ENCODE data around the gene TEPSIN. TPM values are rescaled to one million over a fixed set of nuclear protein-coding genes. Genes with fewer than 3 reads are reported as not detected.

Gene TEPSIN
- total RNA-seq, 2 donors from 2014 or later: 30.0 to 45.0 TPM

DNA sequence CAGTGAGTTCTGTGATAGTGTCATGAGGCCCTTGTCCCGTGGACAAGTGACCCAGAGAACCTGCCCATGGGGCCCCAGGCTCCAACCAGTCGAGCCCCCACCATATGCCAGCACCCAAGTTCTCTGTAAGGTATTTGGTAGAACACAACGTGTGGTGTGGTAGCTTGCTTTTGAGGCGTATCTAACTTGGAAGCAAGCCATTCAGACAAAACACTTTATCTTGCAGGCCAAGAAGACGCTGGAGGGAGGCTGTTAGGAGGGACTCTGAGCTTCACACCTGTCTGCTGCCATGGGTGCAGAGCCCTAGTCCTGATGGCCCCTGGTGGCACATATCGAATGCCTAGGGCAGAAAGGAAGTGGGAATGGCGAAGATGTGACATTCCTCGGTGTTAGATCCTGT lies 1.9 kb upstream of the TEPSIN start:
- Histone ChIP-seq H3K4me1 (ENCODE audit: control insufficient read depth, insufficient read depth, low read length) (peaks cover 7% of the 10 kb centered on the region), H3K36me3 (ENCODE audit: control insufficient read depth, insufficient read depth, low read length) (peaks cover 6% of the 10 kb centered on the region), H3K27me3 (ENCODE audit: control insufficient read depth, insufficient read depth, low read length, poor library complexity, severe bottlenecking) (no peaks in the 10 kb centered on the region), H3K27ac (ENCODE audit: low read depth, low read length) (no peak overlapping the region), H3K9ac (ENCODE audit: extremely low read depth, low read length, poor library complexity, severe bottlenecking) (no peak overlapping the region), H3K4me3 (ENCODE audit: low read length) (no peak overlapping the region), H3K9me3 (ENCODE audit: control insufficient read depth, low read length) (no peaks in the 10 kb centered on the region)
- peaks cover 4% of the 10 kb centered on the region for H3K36me3 Mint-ChIP-seq (ENCODE audit: low read depth)
- H3K27me3 Mint-ChIP-seq (ENCODE audit: insufficient read depth): no peaks in the 10 kb centered on the region
- H3K9me3 Mint-ChIP-seq: no peaks in the 10 kb centered on the region
- DNase-seq: no peak
- no peak overlapping the region for H3K27ac Mint-ChIP-seq
- TF ChIP-seq, protein P1, sequence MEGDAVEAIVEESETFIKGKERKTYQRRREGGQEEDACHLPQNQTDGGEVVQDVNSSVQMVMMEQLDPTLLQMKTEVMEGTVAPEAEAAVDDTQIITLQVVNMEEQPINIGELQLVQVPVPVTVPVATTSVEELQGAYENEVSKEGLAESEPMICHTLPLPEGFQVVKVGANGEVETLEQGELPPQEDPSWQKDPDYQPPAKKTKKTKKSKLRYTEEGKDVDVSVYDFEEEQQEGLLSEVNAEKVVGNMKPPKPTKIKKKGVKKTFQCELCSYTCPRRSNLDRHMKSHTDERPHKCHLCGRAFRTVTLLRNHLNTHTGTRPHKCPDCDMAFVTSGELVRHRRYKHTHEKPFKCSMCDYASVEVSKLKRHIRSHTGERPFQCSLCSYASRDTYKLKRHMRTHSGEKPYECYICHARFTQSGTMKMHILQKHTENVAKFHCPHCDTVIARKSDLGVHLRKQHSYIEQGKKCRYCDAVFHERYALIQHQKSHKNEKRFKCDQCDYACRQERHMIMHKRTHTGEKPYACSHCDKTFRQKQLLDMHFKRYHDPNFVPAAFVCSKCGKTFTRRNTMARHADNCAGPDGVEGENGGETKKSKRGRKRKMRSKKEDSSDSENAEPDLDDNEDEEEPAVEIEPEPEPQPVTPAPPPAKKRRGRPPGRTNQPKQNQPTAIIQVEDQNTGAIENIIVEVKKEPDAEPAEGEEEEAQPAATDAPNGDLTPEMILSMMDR (conservative IDR thresholded peaks at IDR 0.05): no peak
- H3K4me3 Mint-ChIP-seq: peak overlapping the region; percentile 82
- 92 to 100% methylated on average over 5 to 8 of the region's 8 CpGs for WGBS, 2 experiments (ENCODE audit: insufficient coverage in 1 of 2, insufficient read length in 1 of 2)
- H3K4me1 Mint-ChIP-seq: peaks cover 7% of the 10 kb centered on the region

DNA sequence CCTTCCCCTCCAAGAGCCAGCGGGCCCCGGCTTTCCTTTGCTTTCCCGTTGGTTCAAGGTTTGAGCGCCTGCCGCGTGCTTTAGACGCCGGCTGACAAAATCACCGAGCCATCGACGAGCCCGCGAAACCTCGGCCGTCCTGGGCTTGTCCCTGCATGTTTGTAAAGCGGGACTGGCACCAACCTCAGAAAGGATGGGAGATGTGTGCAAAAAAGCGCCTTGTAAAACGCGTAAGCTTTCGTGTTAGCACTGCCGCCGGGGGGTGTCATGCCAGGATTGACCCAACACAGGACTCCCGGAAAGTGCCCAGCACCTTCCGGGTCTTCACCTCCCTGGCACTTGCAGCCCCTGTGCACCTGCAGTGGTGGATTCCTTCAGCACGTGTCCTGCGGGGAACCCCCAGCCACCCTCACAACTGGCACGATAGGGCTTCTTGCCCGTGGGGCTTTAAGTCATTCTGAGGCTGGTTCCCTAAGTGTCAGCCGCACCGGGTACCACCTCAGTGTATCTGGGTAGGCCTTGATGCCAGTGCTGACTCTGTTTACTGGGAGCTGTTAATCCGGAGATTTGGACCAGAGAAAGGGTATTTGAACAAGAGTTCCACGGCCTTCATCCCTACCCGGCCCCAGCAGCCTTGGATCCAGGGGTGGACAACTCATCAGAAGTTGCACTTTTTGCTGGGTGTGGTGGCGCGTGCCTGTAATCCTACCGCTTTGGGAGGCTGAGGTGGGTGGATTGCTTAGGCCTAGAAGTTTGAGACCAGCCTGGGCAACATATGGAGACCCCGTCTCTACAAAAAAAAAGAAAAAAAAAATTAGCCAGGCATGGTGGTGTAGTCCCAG lies 1.1 kb upstream of the TEPSIN start:
- H3K4me1 ChIP-seq (ENCODE audit: control insufficient read depth, insufficient read depth, low read length): peaks cover 7% of the 10 kb centered on the region
- no peak for DNase-seq
- H3K9ac ChIP-seq (ENCODE audit: extremely low read depth, low read length, poor library complexity, severe bottlenecking): peak overlapping the region; percentile 71
- WGBS, 2 experiments (ENCODE audit: insufficient coverage in 1 of 2, insufficient read length in 1 of 2): 18 to 23% methylated on average over 30 to 37 of the region's 37 CpGs
- peak overlapping the region; percentile 93 for H3K4me3 ChIP-seq (ENCODE audit: low read length)
- H3K4me3 Mint-ChIP-seq: peak overlapping the region; percentile 82
- no peaks in the 10 kb centered on the region for H3K27me3 Mint-ChIP-seq (ENCODE audit: insufficient read depth)
- peaks cover 7% of the 10 kb centered on the region for H3K4me1 Mint-ChIP-seq
- no peaks in the 10 kb centered on the region for H3K9me3 Mint-ChIP-seq
- H3K9me3 ChIP-seq (ENCODE audit: control insufficient read depth, low read length): no peaks in the 10 kb centered on the region
- peaks cover 6% of the 10 kb centered on the region for H3K36me3 ChIP-seq (ENCODE audit: control insufficient read depth, insufficient read depth, low read length)
- TF ChIP-seq, protein P1 (conservative IDR thresholded peaks at IDR 0.05): no peak
- H3K27me3 ChIP-seq (ENCODE audit: control insufficient read depth, insufficient read depth, low read length, poor library complexity, severe bottlenecking): no peaks in the 10 kb centered on the region
- peaks cover 4% of the 10 kb centered on the region for H3K36me3 Mint-ChIP-seq (ENCODE audit: low read depth)
- peak overlapping the region; percentile 68 for H3K27ac ChIP-seq (ENCODE audit: low read depth, low read length)
- H3K27ac Mint-ChIP-seq: peak overlapping the region; percentile 79

DNA sequence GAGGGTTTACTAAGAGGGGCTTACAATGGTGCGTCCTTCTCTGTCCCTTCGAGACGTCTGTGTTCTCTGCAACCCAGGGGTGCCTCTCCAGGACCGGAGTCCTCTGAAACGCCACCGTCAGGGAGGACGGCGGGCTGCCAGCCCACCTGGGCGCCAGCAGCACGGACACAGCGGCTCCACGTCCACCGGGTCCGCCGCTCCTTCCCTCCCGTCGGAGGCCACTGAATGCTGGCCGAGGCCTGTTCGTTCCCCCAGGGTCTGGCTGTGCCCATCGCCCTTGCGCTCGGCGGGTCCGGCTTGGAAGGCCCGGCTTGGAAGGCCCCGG lies 403 bp downstream of the TEPSIN start:
- Histone ChIP-seq H3K9me3 (ENCODE audit: control insufficient read depth, low read length) (no peaks in the 10 kb centered on the region), H3K9ac (ENCODE audit: extremely low read depth, low read length, poor library complexity, severe bottlenecking) (peak overlapping the region; percentile 66), H3K4me3 (ENCODE audit: low read length) (peak overlapping the region; percentile 93), H3K27me3 (ENCODE audit: control insufficient read depth, insufficient read depth, low read length, poor library complexity, severe bottlenecking) (no peaks in the 10 kb centered on the region), H3K27ac (ENCODE audit: low read depth, low read length) (no peak overlapping the region), H3K36me3 (ENCODE audit: control insufficient read depth, insufficient read depth, low read length) (peaks cover 6% of the 10 kb centered on the region), H3K4me1 (ENCODE audit: control insufficient read depth, insufficient read depth, low read length) (peaks cover 7% of the 10 kb centered on the region)
- Mint-ChIP-seq H3K27ac (no peak overlapping the region), H3K36me3 (ENCODE audit: low read depth) (peaks cover 4% of the 10 kb centered on the region), H3K9me3 (no peaks in the 10 kb centered on the region), H3K27me3 (ENCODE audit: insufficient read depth) (no peaks in the 10 kb centered on the region), H3K4me1 (peaks cover 7% of the 10 kb centered on the region), H3K4me3 (peak overlapping the region; percentile 82)
- DNase-seq: no peak
- 0 to 1% methylated on average over 20 to 26 of the region's 26 CpGs for WGBS, 2 experiments (ENCODE audit: insufficient coverage in 1 of 2, insufficient read length in 1 of 2)
- TF ChIP-seq, protein P1 (conservative IDR thresholded peaks at IDR 0.05): no peak

Measured in endodermal cell (in vitro differentiated cells).